ENCODE measurements around the gene BPIFB3. TPM values are rescaled to one million over a fixed set of nuclear protein-coding genes. Genes with fewer than 3 reads are reported as not detected.
"Not testable (repeated sequence)": the region's sequence is repeated elsewhere in the genome, so short reads cannot be mapped to it uniquely, and the experiment has no call there.

BPIFB3 gene
- total RNA-seq, 4 donors from 2014 or later = not detected

- 17 to 47% methylated on average over 1 to 7 of the region's 10 CpGs for whole genome bisulfite sequencing, 2 donors (ENCODE audit: low coverage in 1 of 2)
- no peak for ATAC-seq
- TF ChIP-seq EP300 (IDR thresholded peaks at IDR 0.05) (no peak), POLR2AphosphoS5 (IDR thresholded peaks at IDR 0.05) (no peak), CTCF (IDR thresholded peaks at IDR 0.05) (no peak), POLR2A (IDR thresholded peaks at IDR 0.05) (no peak)
Measured at GRCh38 chr20:33099843-33100538, 46.3 kb downstream of the BPIFB3 start.

GRCh38 chr20:33103556-33103955 lies 49.9 kb downstream of the BPIFB3 start:
- H3K4me3 ChIP-seq = no peak overlapping the region
- H3K4me1 ChIP-seq = no peaks in the 10 kb centered on the region
- H3K9me3 ChIP-seq = no peaks in the 10 kb centered on the region
- H3K27me3 ChIP-seq = peaks cover 36% of the 10 kb centered on the region
- H3K27ac ChIP-seq = no peak overlapping the region
- 46 to 52% methylated on average over 2 to 3 of the region's 3 CpGs for WGBS, 2 donors (ENCODE audit: low coverage in 1 of 2)
- ATAC-seq = no peak
- no peak for TF ChIP-seq POLR2AphosphoS5 (IDR thresholded peaks at IDR 0.05)
- TF ChIP-seq CTCF (IDR thresholded peaks at IDR 0.05) = no peak
- TF ChIP-seq POLR2A (IDR thresholded peaks at IDR 0.05) = no peak
- TF ChIP-seq EP300 (IDR thresholded peaks at IDR 0.05) = no peak
- H3K36me3 ChIP-seq = no peaks in the 10 kb centered on the region

More at GRCh38 chr20:33099843-33100538, 46.3 kb downstream of the BPIFB3 start:
- Histone ChIP-seq H3K4me3 (no peak overlapping the region), H3K9me3 (no peaks in the 10 kb centered on the region), H3K4me1 (no peaks in the 10 kb centered on the region), H3K27ac (no peak overlapping the region), H3K36me3 (no peaks in the 10 kb centered on the region), H3K27me3 (peaks cover 31% of the 10 kb centered on the region)

GRCh38 chr20:33104336-33104735 lies 50.6 kb downstream of the BPIFB3 start:
- H3K9me3 ChIP-seq = no peaks in the 10 kb centered on the region
- no peaks in the 10 kb centered on the region for H3K36me3 ChIP-seq
- TF ChIP-seq EP300 (IDR thresholded peaks at IDR 0.05) = no peak
- no peak for TF ChIP-seq CTCF (IDR thresholded peaks at IDR 0.05)
- TF ChIP-seq POLR2AphosphoS5 (IDR thresholded peaks at IDR 0.05) = no peak
- no peak for TF ChIP-seq POLR2A (IDR thresholded peaks at IDR 0.05)
- H3K4me3 ChIP-seq = no peak overlapping the region
- WGBS, 2 donors (ENCODE audit: low coverage in 1 of 2) = no CpG with 5 or more reads among the region's 3 CpGs
- H3K27me3 ChIP-seq = peaks cover 36% of the 10 kb centered on the region
- ATAC-seq = no peak
- no peaks in the 10 kb centered on the region for H3K4me1 ChIP-seq
- H3K27ac ChIP-seq = no peak overlapping the region

GRCh38 chr20:33105316-33105924 lies 51.7 kb downstream of the BPIFB3 start:
- H3K9me3 ChIP-seq = no peaks in the 10 kb centered on the region
- no peak for ATAC-seq
- H3K27ac ChIP-seq = no peak overlapping the region
- no peak for TF ChIP-seq POLR2AphosphoS5 (IDR thresholded peaks at IDR 0.05)
- H3K4me1 ChIP-seq = no peaks in the 10 kb centered on the region
- WGBS, 2 donors (ENCODE audit: low coverage in 1 of 2) = 57 to 84% methylated on average over 4 of the region's 8 CpGs
- no peak overlapping the region for H3K4me3 ChIP-seq
- peaks cover 30% of the 10 kb centered on the region for H3K27me3 ChIP-seq
- no peaks in the 10 kb centered on the region for H3K36me3 ChIP-seq

GRCh38 chr20:33106058-33106620 lies 52.4 kb downstream of the BPIFB3 start:
- 31 to 42% methylated on average over 4 to 5 of the region's 7 CpGs for WGBS, 2 donors (ENCODE audit: low coverage in 1 of 2)
- H3K9me3 ChIP-seq, H3K4me3 ChIP-seq, H3K36me3 ChIP-seq, H3K27ac ChIP-seq, ATAC-seq, H3K4me1 ChIP-seq: not testable (repeated sequence)
- peaks cover 28% of the 10 kb centered on the region for H3K27me3 ChIP-seq

GRCh38 chr20:33108661-33109060 lies 55.0 kb downstream of the BPIFB3 start:
- WGBS, 2 donors (ENCODE audit: low coverage in 1 of 2) = 13 to 67% methylated on average over 1 of the region's 2 CpGs
- Histone ChIP-seq H3K27me3 (peaks cover 18% of the 10 kb centered on the region), H3K4me3 (no peak overlapping the region), H3K36me3 (no peaks in the 10 kb centered on the region), H3K4me1 (no peaks in the 10 kb centered on the region), H3K9me3 (no peaks in the 10 kb centered on the region), H3K27ac (no peak overlapping the region)
- TF ChIP-seq EP300 (IDR thresholded peaks at IDR 0.05) = no peak
- TF ChIP-seq POLR2A (IDR thresholded peaks at IDR 0.05) = no peak
- no peak for TF ChIP-seq POLR2AphosphoS5 (IDR thresholded peaks at IDR 0.05)
- no peak for TF ChIP-seq CTCF (IDR thresholded peaks at IDR 0.05)
- ATAC-seq = no peak
